Activated CD4-positive, alpha-beta T cell treated with anti-CD3 and anti-CD28 coated beads for 1 hour (primary cell): ENCODE results near the gene PREX1.
"Not testable (repeated sequence)": the region's sequence is repeated elsewhere in the genome, so short reads cannot be mapped to it uniquely, and the experiment has no call there.

ENCODE experiments used
- DNase-seq: peaks from one replicate; pipeline ENCODE4 v3.0.0-alpha.2; 2020

The PREX1 gene

GRCh38 chr20:48846516-48847492, 19.0 kb upstream of the PREX1 start:
- no peak for DNase-seq

- DNase-seq, result no peak
These were observed 18.0 kb upstream of the PREX1 start for GRCh38 chr20:48845721-48846306.

GRCh38 chr20:48844996-48845395, 17.2 kb upstream of the PREX1 start:
- DNase-seq, result no peak

- not testable (repeated sequence) for DNase-seq
These were observed 16.1 kb upstream of the PREX1 start for GRCh38 chr20:48843896-48844295.

GRCh38 chr20:48843057-48843806, 15.4 kb upstream of the PREX1 start:
- DNase-seq, result no peak

- no peak for DNase-seq
These were observed 14.2 kb upstream of the PREX1 start for GRCh38 chr20:48841875-48842529.

GRCh38 chr20:48841196-48841874, 13.5 kb upstream of the PREX1 start:
- DNase-seq, result no peak

GRCh38 chr20:48839154-48839917, 11.5 kb upstream of the PREX1 start:
- no peak for DNase-seq

- no peak for DNase-seq
These were observed 9.2 kb upstream of the PREX1 start for GRCh38 chr20:48837014-48837413.

- DNase-seq, result no peak
These were observed 7.6 kb upstream of the PREX1 start for GRCh38 chr20:48835390-48835789.

GRCh38 chr20:48834278-48834677, 6.5 kb upstream of the PREX1 start:
- DNase-seq, result no peak

- no peak for DNase-seq
These were observed 4.6 kb upstream of the PREX1 start for GRCh38 chr20:48832405-48832730.

- DNase-seq, result no peak
These were observed 4.1 kb upstream of the PREX1 start for GRCh38 chr20:48831718-48832404.

- no peak for DNase-seq
These were observed 3.1 kb upstream of the PREX1 start for GRCh38 chr20:48830826-48831318.

- no peak for DNase-seq
These were observed 2.1 kb upstream of the PREX1 start for GRCh38 chr20:48829940-48830339.

GRCh38 chr20:48828734-48829460, 1.1 kb upstream of the PREX1 start:
- no peak for DNase-seq

- DNase-seq, result no peak
These were observed 672 bp downstream of the PREX1 start for GRCh38 chr20:48826883-48827771.

- not testable (repeated sequence) for DNase-seq
These were observed 1.3 kb downstream of the PREX1 start for GRCh38 chr20:48826480-48826879.

GRCh38 chr20:48826069-48826468, 1.7 kb downstream of the PREX1 start:
- DNase-seq, result no peak
